Muscle layer of colon (tissue), 2 donors: Measurements from ENCODE around the gene SUSD4.

Experiments
- H3K27ac ChIP-seq: one replicate; pipeline ENCODE4 v1.7.0; 2013; ENCODE audit warnings: low read depth, mild to moderate bottlenecking, low read length, moderate library complexity
- H3K27me3 ChIP-seq, 2 donors: one replicate each; pipeline ENCODE4 v1.7.0; 2013; ENCODE audit warnings: low read length in 2 of 2, mild to moderate bottlenecking in 2 of 2; ENCODE audit not compliant: insufficient read depth in 2 of 2, control insufficient read depth in 1 of 2
- H3K36me3 ChIP-seq: one replicate; pipeline ENCODE4 v1.7.0; 2013; ENCODE audit warnings: mild to moderate bottlenecking, low read length; ENCODE audit not compliant: insufficient read depth
- H3K4me1 ChIP-seq: one replicate; pipeline ENCODE4 v1.7.0; 2013; ENCODE audit warnings: mild to moderate bottlenecking, low read length; ENCODE audit not compliant: insufficient read depth
- H3K4me3 ChIP-seq, 2 donors: one replicate each; pipeline ENCODE4 v1.7.0; 2013; ENCODE audit warnings: low read length in 2 of 2, low read depth in 1 of 2, mild to moderate bottlenecking in 1 of 2, moderate library complexity in 1 of 2
- H3K9ac ChIP-seq: one replicate; pipeline ENCODE4 v1.7.0; 2013; ENCODE audit warnings: low read length
- H3K9me3 ChIP-seq: one replicate; pipeline ENCODE4 v1.7.0; 2013; ENCODE audit warnings: mild to moderate bottlenecking, low read length
- donor health status: abdominal sarcoma.
- donor health status: Adenocarcinoma of cecum.

Gene SUSD4

DNA sequence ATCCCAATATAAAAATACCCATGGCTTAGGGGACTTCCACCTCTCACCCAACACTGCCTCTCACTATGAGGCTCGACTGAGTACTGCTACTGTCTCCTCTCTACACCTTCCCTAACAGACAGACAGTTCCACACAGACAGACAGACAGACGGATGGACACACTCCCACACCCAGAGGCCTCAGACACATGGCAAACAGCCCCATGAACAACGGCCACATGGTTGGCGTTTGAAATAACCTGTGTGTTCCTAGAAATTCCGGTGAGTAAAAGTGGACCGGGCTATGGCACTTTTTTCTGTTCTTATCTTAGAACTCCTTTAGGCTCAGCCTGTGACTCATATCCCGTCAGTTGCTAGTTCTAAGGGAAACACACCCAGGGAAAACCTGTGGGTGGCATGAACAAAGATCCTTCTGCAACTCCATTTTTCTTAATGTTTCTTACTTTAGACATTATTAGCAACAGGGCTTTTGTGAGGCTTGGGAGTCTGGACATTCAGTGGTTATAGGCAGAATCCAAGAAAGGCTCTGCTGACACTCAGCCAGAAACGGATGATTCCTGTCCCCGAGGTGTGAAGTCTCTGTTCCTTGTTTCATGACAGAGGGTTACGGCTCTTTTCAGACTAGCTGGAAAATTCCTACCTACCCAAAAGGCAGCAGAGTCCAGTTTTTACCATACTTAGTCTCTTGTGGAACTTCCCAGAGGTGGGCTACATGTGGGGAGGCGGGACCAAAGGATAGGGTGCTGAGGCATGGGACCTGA, 130.4 kb downstream of the SUSD4 start:
- Histone ChIP-seq H3K36me3 (no peaks in the 10 kb centered on the region), H3K9ac (no peak overlapping the region), H3K27ac (no peak overlapping the region), H3K27me3 (no peaks in the 10 kb centered on the region), H3K4me1 (no peaks in the 10 kb centered on the region), H3K4me3 (no peak overlapping the region), H3K9me3 (no peaks in the 10 kb centered on the region)

DNA sequence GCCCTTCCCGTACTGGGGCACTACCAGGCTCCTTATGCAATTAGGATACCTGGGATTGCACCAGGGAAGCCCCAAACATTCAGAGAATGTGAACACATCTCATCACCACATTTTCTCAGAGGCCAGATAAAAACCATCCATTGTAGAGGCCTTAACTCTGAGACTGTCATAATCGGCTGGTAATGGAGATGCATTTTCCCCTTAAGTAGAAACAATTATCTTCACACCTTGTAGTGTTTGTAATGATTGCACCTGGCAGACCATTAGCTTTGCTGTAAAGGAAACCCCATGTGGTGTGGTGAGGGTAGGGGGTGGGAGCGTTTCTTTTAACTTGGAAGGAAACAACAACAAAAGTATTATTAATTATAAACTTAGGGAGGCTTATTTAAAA, 131.0 kb downstream of the SUSD4 start:
- H3K4me3 ChIP-seq = no peak overlapping the region
- H3K27me3 ChIP-seq = no peaks in the 10 kb centered on the region
- no peaks in the 10 kb centered on the region for H3K4me1 ChIP-seq
- H3K36me3 ChIP-seq = no peaks in the 10 kb centered on the region
- H3K9ac ChIP-seq = no peak overlapping the region
- H3K9me3 ChIP-seq = no peaks in the 10 kb centered on the region
- H3K27ac ChIP-seq = no peak overlapping the region

DNA sequence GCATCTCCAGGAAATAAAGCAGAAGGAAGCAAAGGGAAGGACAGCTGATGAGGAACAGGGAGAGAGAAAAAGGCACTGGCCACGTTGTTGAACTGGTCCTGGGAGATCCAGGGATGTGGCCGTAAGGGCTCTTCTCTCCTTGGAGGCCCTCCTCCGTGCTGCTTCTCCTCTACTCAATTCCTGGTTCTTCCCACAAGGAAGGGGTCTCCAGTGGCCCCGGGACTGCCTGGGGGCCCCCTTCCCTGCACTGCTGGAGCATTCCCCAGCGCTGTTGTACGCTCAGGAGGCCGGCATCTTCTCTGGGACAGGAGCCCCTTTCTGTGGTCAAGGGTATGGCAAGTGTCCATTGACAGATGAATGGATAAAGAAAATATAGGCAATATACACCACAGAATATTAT, 132.4 kb downstream of the SUSD4 start:
- Histone ChIP-seq H3K27me3 (no peaks in the 10 kb centered on the region), H3K36me3 (no peaks in the 10 kb centered on the region), H3K9ac (no peak overlapping the region), H3K9me3 (no peaks in the 10 kb centered on the region), H3K4me1 (no peaks in the 10 kb centered on the region), H3K27ac (no peak overlapping the region), H3K4me3 (no peak overlapping the region)

DNA sequence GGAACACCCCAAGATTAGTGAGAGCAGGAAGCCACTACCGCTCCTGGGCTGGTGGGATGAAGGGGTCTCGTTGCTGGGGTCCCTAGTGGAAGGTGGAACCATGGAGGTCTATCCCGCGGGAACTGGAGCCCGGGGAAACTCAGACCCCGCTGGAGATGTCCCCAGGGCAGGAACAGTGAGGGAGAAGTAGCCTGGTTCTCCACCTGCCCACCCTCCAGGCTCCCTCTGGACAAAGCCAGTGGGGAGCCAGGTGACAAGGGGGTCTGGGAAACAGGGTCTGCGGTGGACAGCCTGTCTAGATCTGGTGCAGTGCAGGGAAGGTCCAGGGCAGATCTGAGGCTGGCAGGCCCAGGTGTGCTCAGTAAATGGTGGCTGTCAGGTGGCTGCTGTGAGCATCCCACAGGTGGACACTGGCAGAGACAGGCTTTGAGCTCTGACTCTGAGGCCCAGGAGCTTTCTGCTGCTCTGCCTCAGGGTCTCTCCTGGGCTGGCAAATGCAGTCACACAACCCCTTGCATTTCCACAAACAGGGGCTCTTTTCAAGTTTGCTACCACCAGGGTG, 132.9 kb downstream of the SUSD4 start:
- no peak overlapping the region for H3K4me3 ChIP-seq
- H3K36me3 ChIP-seq = no peaks in the 10 kb centered on the region
- H3K9ac ChIP-seq = no peak overlapping the region
- no peaks in the 10 kb centered on the region for H3K4me1 ChIP-seq
- H3K27me3 ChIP-seq = no peaks in the 10 kb centered on the region
- no peaks in the 10 kb centered on the region for H3K9me3 ChIP-seq
- H3K27ac ChIP-seq = no peak overlapping the region

DNA sequence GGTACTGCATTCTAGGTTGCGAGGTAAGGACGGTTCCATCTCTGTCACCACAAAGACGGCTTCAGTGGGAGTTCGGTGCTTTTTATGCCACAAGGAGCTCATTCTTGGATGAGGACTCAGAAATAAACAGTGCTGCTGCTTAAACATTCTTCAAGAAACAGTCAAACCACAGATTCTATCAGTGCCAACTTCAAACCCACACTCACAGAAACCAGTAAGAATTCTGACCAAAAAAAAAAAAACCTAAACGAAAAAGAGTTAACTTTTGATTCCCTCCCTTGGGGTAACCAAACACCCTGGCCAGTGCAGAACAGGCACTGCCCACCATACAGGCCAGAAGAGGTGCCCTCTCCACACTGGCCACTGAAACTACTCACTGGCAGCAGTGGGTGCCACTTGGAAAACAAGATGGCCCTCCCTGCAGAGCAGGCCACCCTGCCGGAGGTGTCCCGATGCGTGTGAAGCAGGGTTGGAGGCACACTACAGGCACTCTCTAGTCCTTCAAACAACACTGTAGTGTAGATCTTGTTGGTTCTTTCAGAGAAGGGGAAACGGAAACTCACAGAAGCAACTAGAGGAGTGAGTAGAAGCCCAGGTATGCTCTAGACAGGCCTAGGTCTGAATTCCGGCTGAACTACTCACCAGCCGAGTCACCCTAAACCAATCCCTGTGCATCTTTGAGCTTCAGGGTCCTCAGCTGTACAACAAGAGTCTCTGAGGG, 133.7 kb downstream of the SUSD4 start:
- no peaks in the 10 kb centered on the region for H3K27me3 ChIP-seq
- no peaks in the 10 kb centered on the region for H3K9me3 ChIP-seq
- H3K4me3 ChIP-seq = no peak overlapping the region
- no peak overlapping the region for H3K9ac ChIP-seq
- no peak overlapping the region for H3K27ac ChIP-seq
- no peaks in the 10 kb centered on the region for H3K4me1 ChIP-seq
- H3K36me3 ChIP-seq = no peaks in the 10 kb centered on the region

DNA sequence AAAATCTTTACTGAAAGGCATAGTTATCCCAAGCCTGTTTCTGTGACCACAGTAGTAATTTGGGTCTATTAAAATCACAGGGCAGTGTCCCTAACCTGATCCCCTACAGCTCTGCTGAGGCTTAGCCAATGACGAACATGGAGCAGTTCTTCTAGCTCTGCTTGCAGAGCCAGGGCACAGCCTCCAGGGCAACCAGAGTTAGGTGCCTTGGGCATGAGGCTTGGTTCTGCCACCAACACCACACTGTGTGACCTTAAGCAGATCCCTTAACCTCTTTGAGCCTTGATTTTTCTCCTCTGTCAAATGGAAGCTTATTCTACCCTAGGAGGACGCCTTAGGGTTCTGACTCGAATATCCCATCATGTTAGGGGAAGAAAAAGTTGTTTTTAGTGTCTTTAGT, 134.2 kb downstream of the SUSD4 start:
- Histone ChIP-seq H3K4me1 (no peaks in the 10 kb centered on the region), H3K27ac (no peak overlapping the region), H3K36me3 (no peaks in the 10 kb centered on the region), H3K9ac (no peak overlapping the region), H3K4me3 (no peak overlapping the region), H3K27me3 (no peaks in the 10 kb centered on the region), H3K9me3 (no peaks in the 10 kb centered on the region)

DNA sequence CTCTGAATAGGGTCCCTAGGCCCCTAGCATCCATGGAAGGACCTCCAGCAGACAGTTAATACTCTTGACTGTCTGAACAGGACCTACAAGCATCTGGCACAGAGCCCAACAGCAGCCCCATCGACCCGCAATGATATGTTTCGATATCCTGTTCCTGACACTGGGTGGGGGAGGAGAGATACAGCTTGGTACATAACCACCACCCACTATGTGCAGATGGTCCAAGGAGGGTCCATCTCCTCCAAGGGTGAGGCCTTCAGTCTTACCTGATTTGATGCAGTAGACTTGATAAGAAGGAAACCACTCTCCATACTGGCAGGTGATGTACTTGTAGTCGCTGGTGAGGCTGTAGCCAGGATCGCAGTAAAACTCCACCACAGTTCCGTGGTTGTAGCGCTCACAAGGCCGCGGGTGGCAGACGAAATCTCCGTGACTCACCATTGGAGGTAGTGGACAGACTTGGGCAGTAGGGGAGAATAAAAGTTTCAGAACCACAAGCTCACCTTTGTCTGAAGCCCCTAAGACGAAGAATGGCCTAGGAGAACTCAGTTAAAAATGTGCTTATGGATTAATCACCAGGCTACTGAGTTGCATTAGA, 134.9 kb downstream of the SUSD4 start:
- Histone ChIP-seq H3K27ac (no peak overlapping the region), H3K36me3 (no peaks in the 10 kb centered on the region), H3K9ac (no peak overlapping the region), H3K4me3 (no peak overlapping the region), H3K27me3 (no peaks in the 10 kb centered on the region), H3K4me1 (no peaks in the 10 kb centered on the region), H3K9me3 (no peaks in the 10 kb centered on the region)

DNA sequence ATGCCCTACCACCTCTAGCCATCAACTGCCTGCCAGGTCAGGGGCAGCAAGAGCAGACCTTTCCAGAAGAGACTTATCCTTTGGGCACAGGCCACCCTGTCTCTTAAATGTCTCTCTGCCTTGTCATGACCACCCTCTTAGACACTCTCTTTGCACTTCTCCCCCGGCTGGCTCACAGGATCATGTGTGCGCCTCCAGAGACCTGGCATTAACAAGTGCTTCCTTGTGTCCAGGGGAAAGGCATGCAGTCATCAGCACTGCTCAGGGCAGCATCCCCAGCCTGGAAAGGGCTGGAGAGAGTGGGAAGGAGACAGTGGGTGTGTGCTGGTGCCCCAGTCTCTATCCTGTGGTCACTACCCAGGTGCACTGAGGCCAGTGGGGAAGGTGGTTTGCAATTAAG, 135.8 kb downstream of the SUSD4 start:
- Histone ChIP-seq H3K9me3 (no peaks in the 10 kb centered on the region), H3K4me1 (no peaks in the 10 kb centered on the region)

DNA sequence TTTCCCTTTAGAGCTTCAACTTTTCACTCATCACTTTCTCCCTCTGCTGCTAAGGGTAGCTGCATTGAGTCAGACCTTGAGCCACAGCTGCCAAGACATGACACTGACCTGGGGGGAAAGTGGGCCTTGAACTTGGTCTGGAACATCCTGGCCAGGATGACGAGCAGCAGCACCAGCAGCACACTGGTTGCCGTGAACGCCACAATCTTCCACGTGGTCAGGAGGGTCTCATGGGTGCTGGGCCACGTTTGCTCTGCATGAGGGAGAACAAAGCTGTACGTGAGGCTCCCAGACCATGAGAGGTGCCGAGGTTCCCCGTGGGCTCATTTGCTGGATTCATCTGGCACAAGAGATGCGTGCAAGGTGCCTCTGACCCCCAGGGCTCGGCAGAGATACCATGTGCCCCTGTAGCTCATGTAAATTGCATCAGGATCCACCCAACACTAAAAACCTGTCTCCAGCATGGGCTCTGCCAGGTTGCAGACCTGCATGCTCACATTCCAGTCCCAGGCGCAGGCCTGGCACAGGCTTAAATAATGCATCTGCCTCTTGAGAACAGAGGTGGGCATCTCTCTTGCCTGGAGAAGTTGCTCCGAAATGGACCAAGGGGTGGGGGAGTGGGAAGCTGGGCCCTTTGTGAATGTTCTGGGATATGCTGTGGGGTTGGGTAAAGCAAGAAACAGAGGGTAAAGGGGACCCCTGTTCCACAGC, 136.3 kb downstream of the SUSD4 start:
- H3K4me3 ChIP-seq = no peak overlapping the region
- H3K9me3 ChIP-seq = no peaks in the 10 kb centered on the region
- no peaks in the 10 kb centered on the region for H3K27me3 ChIP-seq
- no peak overlapping the region for H3K27ac ChIP-seq
- H3K9ac ChIP-seq = no peak overlapping the region
- H3K36me3 ChIP-seq = no peaks in the 10 kb centered on the region
- no peaks in the 10 kb centered on the region for H3K4me1 ChIP-seq

More for the DNA sequence above, 135.8 kb downstream of the SUSD4 start:
- Histone ChIP-seq H3K9ac (no peak overlapping the region), H3K27ac (no peak overlapping the region), H3K27me3 (no peaks in the 10 kb centered on the region), H3K4me3 (no peak overlapping the region), H3K36me3 (no peaks in the 10 kb centered on the region)

DNA sequence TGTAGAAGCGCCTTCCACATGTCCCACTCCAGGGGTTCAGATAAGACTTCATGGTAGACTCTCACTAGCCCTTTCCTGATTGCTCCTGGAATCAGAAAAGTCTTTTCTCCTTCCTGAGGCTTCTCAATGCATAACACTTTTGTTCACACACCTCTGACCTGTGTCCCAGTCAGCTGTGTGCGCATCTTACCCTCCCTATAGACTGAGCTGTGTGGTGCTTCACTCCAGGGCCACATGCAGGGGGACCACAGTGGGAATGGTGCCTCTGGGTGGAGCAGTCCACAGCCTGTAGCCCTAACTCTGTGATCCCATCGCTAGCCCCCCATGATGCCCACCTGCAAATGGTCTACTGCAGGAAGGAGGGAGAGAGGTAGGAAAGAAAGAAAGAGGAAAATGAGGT, 136.9 kb downstream of the SUSD4 start:
- H3K4me1 ChIP-seq = no peaks in the 10 kb centered on the region
- no peaks in the 10 kb centered on the region for H3K27me3 ChIP-seq
- H3K9ac ChIP-seq = no peak overlapping the region
- no peaks in the 10 kb centered on the region for H3K36me3 ChIP-seq
- H3K4me3 ChIP-seq = no peak overlapping the region
- no peak overlapping the region for H3K27ac ChIP-seq
- no peaks in the 10 kb centered on the region for H3K9me3 ChIP-seq

DNA sequence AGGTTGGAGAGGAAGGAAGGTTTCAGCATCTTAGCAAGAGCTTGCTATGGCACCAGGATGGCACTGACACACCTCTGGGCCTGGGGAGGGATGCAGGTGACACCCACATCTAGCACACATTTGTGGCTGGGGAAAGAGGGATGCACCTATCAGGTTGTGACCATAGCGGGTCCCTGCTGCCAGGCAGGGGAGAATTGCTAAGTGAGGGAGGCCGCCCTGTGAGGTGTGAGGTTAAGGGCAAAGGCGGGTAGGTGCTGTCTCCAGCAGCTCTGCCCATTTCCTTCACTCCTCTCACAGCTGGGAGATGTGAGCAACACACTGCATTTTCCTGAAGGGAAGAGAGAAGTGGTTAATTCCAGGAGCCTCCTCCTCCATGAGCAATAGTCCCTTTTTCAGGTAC, 137.7 kb downstream of the SUSD4 start:
- H3K27ac ChIP-seq = no peak overlapping the region
- no peaks in the 10 kb centered on the region for H3K9me3 ChIP-seq
- no peak overlapping the region for H3K4me3 ChIP-seq
- no peaks in the 10 kb centered on the region for H3K4me1 ChIP-seq
- no peaks in the 10 kb centered on the region for H3K27me3 ChIP-seq
- H3K9ac ChIP-seq = no peak overlapping the region
- no peaks in the 10 kb centered on the region for H3K36me3 ChIP-seq
